Measurements from ENCODE around the gene PTPRH.

Gene PTPRH

GRCh38 chr19:55178781-55179599 is 30.3 kb downstream of the PTPRH start:
- no peaks in the 10 kb centered on the region for H3K9me3 ChIP-seq (ENCODE audit: severe bottlenecking)
- H3K4me1 ChIP-seq (ENCODE audit: insufficient read depth, poor library complexity, severe bottlenecking) = no peaks in the 10 kb centered on the region
- H3K27me3 ChIP-seq (ENCODE audit: insufficient read depth, poor library complexity, severe bottlenecking) = peaks cover 3% of the 10 kb centered on the region
- TF ChIP-seq, protein P1, sequence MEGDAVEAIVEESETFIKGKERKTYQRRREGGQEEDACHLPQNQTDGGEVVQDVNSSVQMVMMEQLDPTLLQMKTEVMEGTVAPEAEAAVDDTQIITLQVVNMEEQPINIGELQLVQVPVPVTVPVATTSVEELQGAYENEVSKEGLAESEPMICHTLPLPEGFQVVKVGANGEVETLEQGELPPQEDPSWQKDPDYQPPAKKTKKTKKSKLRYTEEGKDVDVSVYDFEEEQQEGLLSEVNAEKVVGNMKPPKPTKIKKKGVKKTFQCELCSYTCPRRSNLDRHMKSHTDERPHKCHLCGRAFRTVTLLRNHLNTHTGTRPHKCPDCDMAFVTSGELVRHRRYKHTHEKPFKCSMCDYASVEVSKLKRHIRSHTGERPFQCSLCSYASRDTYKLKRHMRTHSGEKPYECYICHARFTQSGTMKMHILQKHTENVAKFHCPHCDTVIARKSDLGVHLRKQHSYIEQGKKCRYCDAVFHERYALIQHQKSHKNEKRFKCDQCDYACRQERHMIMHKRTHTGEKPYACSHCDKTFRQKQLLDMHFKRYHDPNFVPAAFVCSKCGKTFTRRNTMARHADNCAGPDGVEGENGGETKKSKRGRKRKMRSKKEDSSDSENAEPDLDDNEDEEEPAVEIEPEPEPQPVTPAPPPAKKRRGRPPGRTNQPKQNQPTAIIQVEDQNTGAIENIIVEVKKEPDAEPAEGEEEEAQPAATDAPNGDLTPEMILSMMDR (IDR thresholded peaks at IDR 0.05; ENCODE audit: poor library complexity, severe bottlenecking) = no peak
- ATAC-seq (ENCODE audit: low read depth) (peak; percentile 68), DNase-seq (ENCODE audit: low spot score) (peak; percentile 89)
- H3K27ac ChIP-seq (ENCODE audit: poor library complexity, severe bottlenecking) = no peak overlapping the region
- H3K36me3 ChIP-seq (ENCODE audit: low read depth) = no peaks in the 10 kb centered on the region
- no peak overlapping the region for H3K4me3 ChIP-seq (ENCODE audit: severe bottlenecking)

GRCh38 chr19:55176076-55176475 is 33.2 kb downstream of the PTPRH start:
- H3K9me3 ChIP-seq (ENCODE audit: severe bottlenecking) = no peaks in the 10 kb centered on the region
- ATAC-seq (ENCODE audit: low read depth) (no peak), DNase-seq (ENCODE audit: low spot score) (no peak)
- no peak overlapping the region for H3K27ac ChIP-seq (ENCODE audit: poor library complexity, severe bottlenecking)
- H3K27me3 ChIP-seq (ENCODE audit: insufficient read depth, poor library complexity, severe bottlenecking) = peaks cover 3% of the 10 kb centered on the region
- no peak overlapping the region for H3K4me3 ChIP-seq (ENCODE audit: severe bottlenecking)
- peaks cover 2% of the 10 kb centered on the region for H3K4me1 ChIP-seq (ENCODE audit: insufficient read depth, poor library complexity, severe bottlenecking)
- TF ChIP-seq, protein P1 (IDR thresholded peaks at IDR 0.05; ENCODE audit: poor library complexity, severe bottlenecking) = no peak
- H3K36me3 ChIP-seq (ENCODE audit: low read depth) = no peaks in the 10 kb centered on the region

DNA sequence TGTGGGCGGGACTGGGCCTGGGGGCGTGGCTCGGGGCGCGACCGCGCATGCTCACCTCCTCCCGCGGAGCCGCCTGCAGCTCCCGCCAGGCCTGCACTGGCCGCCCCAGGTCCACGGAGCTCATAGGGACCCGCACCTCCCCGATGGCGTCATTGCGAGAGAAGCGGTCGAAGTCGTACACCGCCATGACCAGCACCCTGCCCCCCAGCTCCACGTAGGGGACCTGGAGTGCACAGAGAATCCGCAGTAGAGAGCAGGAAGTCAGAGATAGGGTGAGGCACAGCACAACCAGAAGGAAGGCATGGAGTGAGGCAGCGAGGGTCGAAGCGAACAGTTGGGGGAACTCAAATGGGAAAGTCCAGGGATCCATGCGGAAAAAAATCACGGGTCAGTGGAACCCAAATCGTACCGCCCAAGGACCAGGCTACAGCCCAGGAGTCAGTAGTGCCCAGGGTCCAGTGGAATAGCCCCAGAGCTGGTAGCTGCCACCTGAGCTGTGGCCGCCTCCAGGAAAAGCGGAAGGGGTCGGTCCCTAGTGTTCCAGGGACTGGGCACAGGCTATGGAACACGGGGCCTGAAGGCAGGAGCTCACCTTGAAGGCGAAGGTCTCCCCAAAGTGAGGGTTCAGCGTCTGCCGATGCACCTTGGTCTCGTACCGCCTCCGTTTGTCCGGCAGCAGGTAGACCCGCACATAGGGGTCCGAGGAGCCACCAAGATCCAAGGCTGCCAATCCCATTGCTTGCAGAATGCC is 34.0 kb downstream of the PTPRH start:
- ATAC-seq (ENCODE audit: low read depth) = no peak
- H3K27ac ChIP-seq (ENCODE audit: poor library complexity, severe bottlenecking) = no peak overlapping the region
- no peaks in the 10 kb centered on the region for H3K9me3 ChIP-seq (ENCODE audit: severe bottlenecking)
- H3K36me3 ChIP-seq (ENCODE audit: low read depth) = no peaks in the 10 kb centered on the region
- H3K27me3 ChIP-seq (ENCODE audit: insufficient read depth, poor library complexity, severe bottlenecking) = peaks cover 3% of the 10 kb centered on the region
- H3K4me1 ChIP-seq (ENCODE audit: insufficient read depth, poor library complexity, severe bottlenecking) = peaks cover 2% of the 10 kb centered on the region
- DNase-seq (ENCODE audit: low spot score) = no peak
- H3K4me3 ChIP-seq (ENCODE audit: severe bottlenecking) = no peak overlapping the region
- TF ChIP-seq, protein P1 (IDR thresholded peaks at IDR 0.05; ENCODE audit: poor library complexity, severe bottlenecking) = no peak

GRCh38 chr19:55174425-55175116 is 34.7 kb downstream of the PTPRH start:
- no peak for DNase-seq (ENCODE audit: low spot score)
- Histone ChIP-seq H3K36me3 (ENCODE audit: low read depth) (no peaks in the 10 kb centered on the region), H3K27ac (ENCODE audit: poor library complexity, severe bottlenecking) (no peak overlapping the region), H3K27me3 (ENCODE audit: insufficient read depth, poor library complexity, severe bottlenecking) (peaks cover 1% of the 10 kb centered on the region), H3K4me3 (ENCODE audit: severe bottlenecking) (no peak overlapping the region), H3K9me3 (ENCODE audit: severe bottlenecking) (no peaks in the 10 kb centered on the region), H3K4me1 (ENCODE audit: insufficient read depth, poor library complexity, severe bottlenecking) (peaks cover 2% of the 10 kb centered on the region)
- ATAC-seq (ENCODE audit: low read depth) = no peak
- TF ChIP-seq, protein P1 (IDR thresholded peaks at IDR 0.05; ENCODE audit: poor library complexity, severe bottlenecking) = no peak

Measured in RWPE2 (cell line).